Omental fat pad (tissue), 4 donors: ENCODE data around the gene ADAMTSL2. TPM values are rescaled to one million over a fixed set of nuclear protein-coding genes. Genes with fewer than 3 reads are reported as not detected.

Source experiments
- ATAC-seq: fragments of 150-250 bp; one replicate; pipeline ENCODE4 v1.9.1; 2016; ENCODE audit warnings: mild to moderate bottlenecking, moderate library complexity; ENCODE audit not compliant: low FRiP score
- DNase-seq: peaks from one replicate; pipeline ENCODE4 v3.0.0-alpha.2; 2019; ENCODE audit warnings: low spot score
- total RNA-seq, 4 donors: library from RNA; depleted of rRNA; stranded (reverse); fragments of >200 nt; gene quantifications; one replicate each; pipeline ENCODE4 v1.1.0, GENCODE V29; 2016
- TF ChIP-seq, protein P1 (sequence below), 3 donors: fragments of 450-650 bp; IDR thresholded peaks; one replicate each; pipeline ENCODE4 v1.5.1; 2016 to 2017; ENCODE audit warnings: antibody characterized with exemption in 3 of 3, mild to moderate bottlenecking in 3 of 3, moderate library complexity in 2 of 3

The ADAMTSL2 gene
- total RNA-seq, 4 donors from 2014 or later = 0.63 to 4.7 (median 1.4) TPM

DNA sequence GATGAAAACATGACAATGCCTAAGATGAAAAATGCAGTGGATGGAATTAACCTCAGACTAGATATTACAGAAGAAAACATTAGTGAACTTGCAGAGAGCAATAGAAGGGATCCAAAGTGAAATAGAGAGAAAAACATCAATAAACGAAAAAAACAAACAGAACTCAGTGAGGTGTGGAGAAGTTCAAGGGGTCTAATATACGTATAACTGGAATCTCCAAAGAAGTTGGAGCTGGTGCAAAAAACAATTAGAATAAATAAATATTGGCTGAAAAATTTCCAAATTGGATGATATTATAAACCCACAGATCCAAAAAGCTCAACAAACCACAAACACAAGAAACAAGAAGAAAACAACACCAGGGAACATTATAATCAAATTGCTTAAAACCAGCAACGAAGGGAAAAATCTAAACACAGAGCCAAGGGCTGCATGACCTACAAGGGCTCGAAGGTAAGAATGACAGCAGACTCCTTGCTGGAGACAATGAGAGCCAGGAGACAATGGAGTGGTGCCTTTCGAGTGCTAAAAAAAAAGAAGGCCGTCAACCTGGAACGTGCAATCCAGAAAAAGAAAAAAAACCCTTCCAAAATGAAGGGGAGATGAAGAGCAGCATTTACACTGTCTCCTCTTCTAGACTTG lies 62.9 kb downstream of the ADAMTSL2 start:
- no peak for DNase-seq
- TF ChIP-seq, protein P1, sequence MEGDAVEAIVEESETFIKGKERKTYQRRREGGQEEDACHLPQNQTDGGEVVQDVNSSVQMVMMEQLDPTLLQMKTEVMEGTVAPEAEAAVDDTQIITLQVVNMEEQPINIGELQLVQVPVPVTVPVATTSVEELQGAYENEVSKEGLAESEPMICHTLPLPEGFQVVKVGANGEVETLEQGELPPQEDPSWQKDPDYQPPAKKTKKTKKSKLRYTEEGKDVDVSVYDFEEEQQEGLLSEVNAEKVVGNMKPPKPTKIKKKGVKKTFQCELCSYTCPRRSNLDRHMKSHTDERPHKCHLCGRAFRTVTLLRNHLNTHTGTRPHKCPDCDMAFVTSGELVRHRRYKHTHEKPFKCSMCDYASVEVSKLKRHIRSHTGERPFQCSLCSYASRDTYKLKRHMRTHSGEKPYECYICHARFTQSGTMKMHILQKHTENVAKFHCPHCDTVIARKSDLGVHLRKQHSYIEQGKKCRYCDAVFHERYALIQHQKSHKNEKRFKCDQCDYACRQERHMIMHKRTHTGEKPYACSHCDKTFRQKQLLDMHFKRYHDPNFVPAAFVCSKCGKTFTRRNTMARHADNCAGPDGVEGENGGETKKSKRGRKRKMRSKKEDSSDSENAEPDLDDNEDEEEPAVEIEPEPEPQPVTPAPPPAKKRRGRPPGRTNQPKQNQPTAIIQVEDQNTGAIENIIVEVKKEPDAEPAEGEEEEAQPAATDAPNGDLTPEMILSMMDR (IDR thresholded peaks at IDR 0.05) = no peak
- ATAC-seq = no peak

DNA sequence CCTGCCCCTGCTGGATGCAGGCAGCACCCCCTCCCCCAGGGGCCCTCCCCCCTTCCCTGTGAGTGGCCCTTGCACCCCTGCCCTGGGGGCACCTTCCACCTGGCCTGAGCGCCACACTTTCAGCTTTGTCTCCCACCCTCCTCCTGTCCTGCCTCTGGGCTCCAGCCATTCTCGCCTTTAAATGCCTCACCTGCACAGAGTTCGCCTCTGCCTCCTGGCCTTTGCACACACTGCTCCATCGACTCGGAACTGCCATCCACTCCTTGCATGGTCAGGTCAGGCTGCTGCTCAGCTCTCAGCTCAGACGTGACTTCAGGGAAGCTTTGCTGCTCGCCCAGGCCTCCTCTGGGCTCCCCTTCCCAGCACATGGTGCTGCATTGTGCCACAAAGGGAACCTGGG lies 64.5 kb downstream of the ADAMTSL2 start:
- ATAC-seq = no peak
- no peak for DNase-seq
- TF ChIP-seq, protein P1 (IDR thresholded peaks at IDR 0.05) = no peak

DNA sequence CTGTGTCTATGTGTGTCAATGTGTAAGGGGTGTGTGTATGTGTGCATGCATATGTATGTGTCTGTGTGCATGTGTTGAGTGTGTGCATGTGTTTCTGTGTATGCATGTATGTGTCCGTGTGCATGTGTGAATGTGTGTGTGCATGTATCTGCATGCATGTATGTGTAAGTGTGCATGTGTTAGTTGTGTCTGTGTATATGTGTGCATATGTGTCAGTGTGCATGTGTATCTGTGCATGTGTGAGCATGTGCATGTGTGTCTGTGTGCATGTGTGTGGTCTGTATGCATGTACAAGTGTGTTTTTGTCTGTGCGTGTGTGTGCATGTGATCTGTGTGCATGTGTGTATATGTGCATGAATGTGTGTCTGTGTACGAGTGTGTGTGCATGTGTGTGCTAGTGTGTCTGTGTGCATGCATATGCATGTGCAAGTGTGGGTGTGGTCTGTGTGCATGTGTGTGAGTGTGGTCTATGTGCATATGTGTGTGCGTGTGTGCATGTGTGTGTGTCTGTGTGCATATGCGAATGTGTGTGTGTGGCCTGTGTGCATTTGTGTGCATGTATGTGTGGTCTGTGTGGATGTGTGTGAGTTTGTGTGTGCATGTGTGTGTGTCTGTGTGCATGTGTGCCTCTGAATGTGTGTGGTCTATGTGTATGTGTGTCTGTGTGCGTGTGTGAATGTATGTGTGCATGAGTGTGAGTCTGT lies 65.1 kb downstream of the ADAMTSL2 start:
- TF ChIP-seq, protein P1 (IDR thresholded peaks at IDR 0.05) = no peak
- no peak for DNase-seq
- ATAC-seq = no peak

DNA sequence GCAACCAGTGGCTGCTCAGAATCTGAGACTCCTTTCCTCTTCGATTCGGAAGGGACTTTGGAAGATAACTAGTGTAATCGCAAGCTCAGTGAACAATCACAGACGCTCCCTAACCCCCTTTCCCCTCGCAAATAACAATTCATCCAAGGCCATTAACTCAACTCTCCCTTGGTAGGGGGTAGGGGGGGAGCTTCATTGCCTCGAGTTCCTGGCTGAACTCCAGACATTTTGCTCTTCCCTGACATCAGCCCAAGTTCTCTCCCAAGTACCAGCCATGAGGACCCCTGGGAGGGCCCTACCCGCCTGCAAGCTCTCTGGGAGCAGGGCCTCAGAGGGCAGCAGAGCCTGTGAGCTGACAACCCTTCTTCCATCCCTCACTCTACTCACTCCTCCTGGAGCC lies 66.2 kb downstream of the ADAMTSL2 start:
- TF ChIP-seq, protein P1 (IDR thresholded peaks at IDR 0.05) = no peak
- DNase-seq = no peak
- ATAC-seq = no peak

DNA sequence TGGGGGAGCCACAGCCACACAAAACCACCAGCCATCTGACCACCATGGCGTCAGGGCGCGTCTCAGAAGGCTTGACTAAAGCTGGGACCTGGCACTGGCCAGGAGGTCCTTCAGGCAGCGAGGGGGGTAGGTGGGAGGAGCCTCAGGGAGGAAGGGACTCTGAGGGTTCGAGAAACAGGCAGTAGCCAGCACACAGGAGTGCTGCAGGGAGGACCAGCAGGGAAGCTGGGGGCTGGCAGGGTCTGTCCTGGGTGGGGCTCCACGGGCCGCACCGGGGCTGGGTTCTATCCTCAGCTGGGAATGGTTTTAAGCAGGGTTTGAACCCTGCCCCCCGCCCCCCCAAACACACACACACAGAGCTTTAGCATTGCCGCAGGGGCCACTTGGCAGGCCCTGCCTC lies 67.2 kb downstream of the ADAMTSL2 start:
- ATAC-seq = no peak
- TF ChIP-seq, protein P1 (IDR thresholded peaks at IDR 0.05) = no peak
- no peak for DNase-seq

DNA sequence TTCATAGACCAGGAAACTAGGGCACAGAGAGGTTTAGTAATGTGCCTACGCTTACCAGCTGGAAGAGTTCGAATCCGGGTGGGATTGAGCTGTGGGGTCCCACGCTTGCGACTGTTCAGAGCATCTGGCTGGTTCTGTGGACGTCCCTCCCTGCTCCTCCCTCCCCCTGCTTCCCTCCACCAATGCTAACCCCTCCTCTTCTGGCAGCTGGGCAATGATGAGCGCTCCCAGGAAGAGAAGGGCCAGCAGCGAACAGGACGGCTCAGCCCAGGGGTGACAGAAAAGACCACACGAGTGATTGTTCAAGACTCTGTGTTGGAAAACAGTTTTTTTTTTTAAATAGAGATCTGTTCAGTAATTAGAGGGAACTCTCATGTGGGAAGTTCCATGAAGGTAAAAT lies 67.8 kb downstream of the ADAMTSL2 start:
- DNase-seq (no peak), ATAC-seq (no peak)
- TF ChIP-seq, protein P1 (IDR thresholded peaks at IDR 0.05) = no peak
